Activated CD8-positive, alpha-beta memory T cell treated with anti-CD3 and anti-CD28 coated beads, Interleukin-2, amount 50 U/mL, for 4 hours (primary cell): ENCODE measurements around the gene ARRDC4.

Experiments
- DNase-seq: peaks from one replicate; pipeline ENCODE4 v3.0.0-alpha.2; 2020

ARRDC4 gene

DNA sequence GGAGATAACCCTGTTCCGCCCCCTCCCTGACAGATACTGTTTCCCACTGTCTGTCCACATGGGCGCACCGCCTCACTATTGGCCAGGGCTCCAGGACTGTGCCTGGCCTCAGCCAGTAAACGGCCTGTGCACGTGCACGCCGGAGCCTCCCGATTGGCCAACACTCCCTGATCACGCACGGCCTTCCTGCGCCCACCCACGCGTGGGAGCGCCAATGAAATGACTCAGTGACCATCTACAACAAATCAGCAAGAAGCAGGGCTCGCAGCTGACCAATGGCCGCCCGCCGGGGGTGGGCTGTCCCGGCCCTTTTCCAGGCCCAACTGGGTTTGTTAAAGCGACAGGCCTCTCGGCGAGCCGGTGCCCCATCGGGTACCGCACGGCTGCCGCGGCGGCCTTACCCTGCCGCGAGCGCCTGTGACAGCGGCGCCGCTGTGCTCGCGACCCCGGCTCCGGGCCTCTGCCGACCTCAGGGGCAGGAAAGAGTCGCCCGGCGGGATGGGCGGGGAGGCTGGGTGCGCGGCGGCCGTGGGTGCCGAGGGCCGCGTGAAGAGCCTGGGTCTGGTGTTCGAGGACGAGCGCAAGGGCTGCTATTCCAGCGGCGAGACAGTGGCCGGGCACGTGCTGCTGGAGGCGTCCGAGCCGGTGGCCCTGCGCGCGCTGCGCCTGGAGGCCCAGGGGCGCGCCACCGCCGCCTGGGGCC, at the start of gene ARRDC4:
TSS of gene ARRDC4 (plus strand) at position 340 of the 703 bp plus-strand sequence. CDS start at position 499, 159 bp downstream.
- peak; percentile 96 for DNase-seq

- DNase-seq, result no peak
These were observed 45.8 kb upstream of the ARRDC4 start for GRCh38 chr15:97914711-97915110.

GRCh38 chr15:97915261-97915660, 45.2 kb upstream of the ARRDC4 start:
- DNase-seq, result no peak

- no peak for DNase-seq
These were observed 39.1 kb upstream of the ARRDC4 start for GRCh38 chr15:97921296-97921865.

DNA sequence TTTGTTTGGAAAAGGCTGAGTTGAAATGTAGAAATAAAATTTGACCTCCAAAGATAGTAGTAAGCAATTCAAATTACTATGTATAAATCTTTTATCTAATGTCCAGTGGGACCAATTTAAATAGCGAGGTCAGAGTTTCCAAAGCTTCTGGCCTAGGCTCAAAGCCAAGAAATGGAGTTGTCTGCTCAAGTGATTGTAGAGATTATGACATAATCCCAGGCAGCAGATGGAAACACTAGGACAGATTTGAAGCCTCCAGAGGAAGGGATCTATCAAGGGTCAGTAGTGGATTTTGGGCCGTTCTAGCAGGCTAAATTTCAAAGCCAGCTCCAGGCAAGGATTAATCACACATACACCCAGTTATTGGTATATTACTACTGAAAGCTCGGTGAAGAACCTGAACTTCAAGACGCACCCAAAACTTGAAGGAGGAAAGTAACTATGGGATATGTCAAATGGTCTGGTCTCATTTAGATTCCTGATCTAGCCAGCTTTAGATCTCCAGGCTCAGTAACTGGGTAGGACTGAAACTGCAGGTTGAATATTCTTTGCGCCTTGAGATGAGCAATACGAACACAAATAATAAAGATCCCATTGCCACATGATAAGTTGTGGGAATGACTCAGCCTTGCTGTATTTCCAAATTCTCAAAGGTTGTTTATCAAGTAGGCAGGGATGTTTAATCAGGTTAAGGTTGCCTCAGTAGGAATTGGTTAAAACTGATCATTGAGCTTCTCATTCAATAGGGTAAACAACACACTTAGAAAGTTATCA, 30.9 kb upstream of the ARRDC4 start:
- DNase-seq, result no peak

DNA sequence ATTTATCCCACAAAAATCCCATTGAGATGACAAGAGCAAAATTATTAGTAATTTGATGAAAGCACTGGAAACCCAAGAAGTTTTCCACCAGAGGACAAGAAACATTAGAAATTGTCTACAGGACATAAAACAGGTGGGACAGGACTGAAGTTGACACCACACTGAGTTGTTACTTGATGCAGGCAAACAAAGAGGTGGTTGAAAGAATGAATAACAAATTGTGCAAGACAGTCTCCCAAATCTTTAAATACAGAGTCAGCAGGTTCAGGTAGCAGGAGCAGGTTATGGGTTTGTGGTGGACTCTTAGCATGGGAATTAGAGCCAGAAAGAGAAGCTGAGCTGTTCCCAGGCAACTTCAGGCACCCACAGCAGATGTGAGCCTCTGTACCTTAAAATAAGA, 30.3 kb upstream of the ARRDC4 start:
- DNase-seq, result no peak

DNA sequence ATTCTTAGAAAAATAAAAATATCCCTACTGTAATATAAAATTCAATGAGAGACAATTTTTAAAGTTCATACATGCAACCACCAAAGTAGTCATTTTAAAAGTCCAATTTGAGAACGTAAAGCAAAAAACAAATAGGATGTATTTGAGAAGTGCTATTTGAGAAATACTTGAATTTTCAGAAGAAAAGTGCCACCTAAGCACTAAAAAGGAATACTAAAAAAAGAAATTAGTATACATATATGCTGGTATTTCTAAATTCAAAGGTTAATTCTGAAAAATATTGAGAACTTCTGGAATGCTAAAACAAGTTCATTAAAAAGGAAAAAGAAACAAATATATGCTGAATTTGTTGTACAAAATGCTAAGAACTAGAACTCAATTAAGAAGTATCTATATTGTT, 29.2 kb upstream of the ARRDC4 start:
- no peak for DNase-seq

GRCh38 chr15:97933589-97933988, 26.9 kb upstream of the ARRDC4 start:
- DNase-seq, result no peak

GRCh38 chr15:97940993-97941392, 19.5 kb upstream of the ARRDC4 start:
- no peak for DNase-seq

DNA sequence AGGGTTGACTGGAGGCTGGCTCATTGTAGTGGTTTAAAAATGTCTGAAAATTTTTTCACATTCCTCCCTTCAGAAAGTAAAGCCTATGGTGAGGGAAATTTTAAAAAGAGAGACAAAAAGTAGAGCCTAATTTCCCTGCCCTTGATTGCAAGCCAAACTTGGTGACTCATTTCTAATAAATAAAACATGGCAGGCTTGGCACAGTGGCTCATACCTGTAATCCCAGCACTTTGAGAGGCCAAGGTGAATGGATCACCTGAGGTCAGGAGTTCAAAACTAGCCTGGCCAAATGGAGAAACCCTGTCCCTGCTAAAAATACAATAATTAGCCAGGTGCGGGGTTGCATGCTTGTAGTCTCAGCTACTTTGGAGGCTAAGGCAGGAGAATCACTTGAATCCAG, 18.9 kb upstream of the ARRDC4 start:
- DNase-seq, result no peak

GRCh38 chr15:97944724-97945123, 15.8 kb upstream of the ARRDC4 start:
- no peak for DNase-seq

- DNase-seq, result no peak
These were observed 12.8 kb upstream of the ARRDC4 start for GRCh38 chr15:97947465-97948260.

- DNase-seq, result no peak
These were observed 7.2 kb upstream of the ARRDC4 start for GRCh38 chr15:97953254-97953653.

DNA sequence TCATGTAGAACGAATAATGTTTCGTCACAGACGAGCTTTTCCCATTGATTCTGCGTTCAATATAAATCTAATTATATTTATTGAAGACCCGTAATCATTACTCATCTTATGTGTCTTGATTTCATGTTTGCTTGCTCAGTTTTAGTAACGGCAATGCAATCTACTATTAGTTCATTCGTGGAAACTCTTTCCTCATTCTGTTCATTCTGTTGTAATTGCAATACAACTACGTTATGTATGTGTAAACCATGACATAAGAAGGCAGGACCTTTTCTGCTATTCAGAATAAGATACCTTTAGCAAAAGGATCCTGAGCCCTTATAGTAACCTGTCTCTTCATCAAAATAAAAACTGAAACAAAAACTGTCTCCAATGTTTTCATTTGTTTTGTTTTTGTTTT, 6.8 kb upstream of the ARRDC4 start:
- no peak for DNase-seq

- DNase-seq, result no peak
These were observed 5.5 kb upstream of the ARRDC4 start for GRCh38 chr15:97955035-97955434.

- no peak for DNase-seq
These were observed 5.0 kb upstream of the ARRDC4 start for GRCh38 chr15:97955529-97955928.

- DNase-seq, result no peak
These were observed 659 bp upstream of the ARRDC4 start for GRCh38 chr15:97959724-97960363.

- peak; percentile 32 for DNase-seq
These were observed 808 bp downstream of the ARRDC4 start for GRCh38 chr15:97961067-97961954.

DNA sequence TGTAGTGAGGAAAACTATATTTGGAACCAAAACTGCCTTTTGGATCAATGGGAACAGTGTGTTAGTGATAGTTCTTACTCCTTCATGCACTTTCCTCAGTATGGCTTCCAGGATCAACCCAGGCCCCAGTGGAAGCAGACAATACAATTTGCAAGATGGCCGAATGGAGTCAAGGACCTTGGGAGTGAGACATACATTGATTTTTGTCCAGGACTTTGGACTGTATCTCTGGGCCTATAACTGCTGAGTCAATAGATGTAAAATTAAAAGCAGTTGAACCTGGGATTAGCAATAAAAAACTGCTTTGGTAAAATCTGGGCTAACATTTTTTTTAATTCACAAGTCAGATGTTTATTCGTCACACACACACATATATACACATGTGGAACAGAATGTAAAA, 1.8 kb downstream of the ARRDC4 start:
- DNase-seq, result no peak

GRCh38 chr15:97963779-97964178, 3.3 kb downstream of the ARRDC4 start:
- DNase-seq, result no peak

GRCh38 chr15:97966246-97966645, 5.7 kb downstream of the ARRDC4 start:
- no peak for DNase-seq
